ENCODE data around the gene GMPS.
"Not testable (repeated sequence)": the region's sequence is repeated elsewhere in the genome, so short reads cannot be mapped to it uniquely, and the experiment has no call there.

DNA sequence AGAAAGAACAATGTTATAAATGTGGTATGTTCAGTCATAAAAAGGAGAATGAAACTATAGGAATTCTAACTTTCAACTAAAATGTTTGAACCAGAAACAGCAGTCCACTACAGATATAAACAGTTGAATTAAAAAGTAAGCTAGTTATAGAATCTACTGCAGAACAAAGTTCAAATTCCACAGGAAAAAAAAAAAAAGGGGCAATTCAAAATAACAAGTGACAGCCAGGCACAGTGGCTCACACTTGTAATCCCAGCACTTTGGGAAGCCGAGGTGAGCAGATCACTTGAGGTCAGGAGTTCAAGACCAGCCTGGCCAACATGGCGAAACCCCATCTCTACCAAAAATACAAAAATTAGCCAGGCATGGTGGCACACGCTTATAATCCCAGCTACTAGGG lies 21.0 kb upstream of the GMPS start:
- not testable (repeated sequence) for TF ChIP-seq ZNF274 (IDR thresholded peaks at IDR 0.05; ENCODE audit: low read depth, low read length); YY1 (IDR thresholded peaks at IDR 0.05; ENCODE audit: insufficient read depth, insufficient read length)

All from NT2/D1 (cell line).